ENCODE measurements around the gene TRIM54.

TRIM54 gene

GRCh38 chr2:27288610-27289009 is 6.4 kb downstream of the TRIM54 start:
- Histone ChIP-seq H3K79me1 (ENCODE audit: low read length) (no peaks in the 10 kb centered on the region), H3K4me1 (ENCODE audit: control insufficient read depth in 1 of 2, insufficient read depth in 2 of 2, low read length in 2 of 2) (no peaks in the 10 kb centered on the region), H4K12ac (ENCODE audit: low read depth, low read length) (no peak overlapping the region), H3K18ac (ENCODE audit: low read length) (no peak overlapping the region), H2AK5ac (ENCODE audit: low read length) (no peak overlapping the region), H2BK5ac (ENCODE audit: low read depth, low read length, poor library complexity) (no peak overlapping the region), H3K27me3 (ENCODE audit: insufficient read depth, low read length) (no peaks in the 10 kb centered on the region), H2AFZ (ENCODE audit: insufficient read depth, low read length, poor library complexity) (no peak overlapping the region), H2BK120ac (ENCODE audit: insufficient read depth, low read length, poor library complexity) (no peak overlapping the region), H3K9me3 (ENCODE audit: insufficient read depth, low read depth, low read length) (no peaks in the 10 kb centered on the region), H3K14ac (ENCODE audit: low read length) (no peak overlapping the region), H3K4me3 (ENCODE audit: low read depth, low read length) (no peak overlapping the region), H3K79me2 (ENCODE audit: control insufficient read depth, insufficient read depth, low read length, poor library complexity) (no peaks in the 10 kb centered on the region), H3K36me3 (ENCODE audit: control insufficient read depth in 1 of 2, insufficient read depth in 2 of 2, low read length in 2 of 2) (no peaks in the 10 kb centered on the region), H3K4me2 (ENCODE audit: low read length) (no peak overlapping the region), H4K8ac (ENCODE audit: low read depth, low read length) (no peak overlapping the region), H3K27ac (ENCODE audit: low read depth, low read length) (no peak overlapping the region), H2BK12ac (ENCODE audit: low read length) (no peak overlapping the region), H3K23ac (ENCODE audit: low read length) (no peak overlapping the region), H3K9ac (ENCODE audit: low read length) (no peak overlapping the region), H3K4ac (ENCODE audit: low read depth, low read length) (no peak overlapping the region), H4K91ac (ENCODE audit: low read depth, low read length) (no peak overlapping the region)
- no CpG with 5 or more reads among the region's 3 CpGs for WGBS (ENCODE audit: extremely low coverage, insufficient coverage, insufficient read length)
- DNase-seq: no peak

GRCh38 chr2:27290549-27290948 is 8.3 kb downstream of the TRIM54 start:
- Histone ChIP-seq H2BK120ac (ENCODE audit: insufficient read depth, low read length, poor library complexity) (no peak overlapping the region), H3K4ac (ENCODE audit: low read depth, low read length) (no peak overlapping the region), H3K4me3 (ENCODE audit: low read depth, low read length) (no peak overlapping the region), H3K79me2 (ENCODE audit: control insufficient read depth, insufficient read depth, low read length, poor library complexity) (no peaks in the 10 kb centered on the region), H3K4me2 (ENCODE audit: low read length) (no peak overlapping the region), H3K14ac (ENCODE audit: low read length) (no peak overlapping the region), H3K27ac (ENCODE audit: low read depth, low read length) (no peak overlapping the region), H3K36me3 (ENCODE audit: control insufficient read depth in 1 of 2, insufficient read depth in 2 of 2, low read length in 2 of 2) (no peaks in the 10 kb centered on the region), H3K79me1 (ENCODE audit: low read length) (no peaks in the 10 kb centered on the region), H3K23ac (ENCODE audit: low read length) (no peak overlapping the region), H2BK5ac (ENCODE audit: low read depth, low read length, poor library complexity) (no peak overlapping the region), H4K8ac (ENCODE audit: low read depth, low read length) (no peak overlapping the region), H3K9me3 (ENCODE audit: insufficient read depth, low read depth, low read length) (no peaks in the 10 kb centered on the region), H2AFZ (ENCODE audit: insufficient read depth, low read length, poor library complexity) (no peak overlapping the region), H3K9ac (ENCODE audit: low read length) (no peak overlapping the region), H4K91ac (ENCODE audit: low read depth, low read length) (no peak overlapping the region), H3K4me1 (ENCODE audit: control insufficient read depth in 1 of 2, insufficient read depth in 2 of 2, low read length in 2 of 2) (no peaks in the 10 kb centered on the region), H2BK12ac (ENCODE audit: low read length) (no peak overlapping the region), H3K18ac (ENCODE audit: low read length) (no peak overlapping the region), H4K12ac (ENCODE audit: low read depth, low read length) (no peak overlapping the region), H3K27me3 (ENCODE audit: insufficient read depth, low read length) (no peaks in the 10 kb centered on the region), H2AK5ac (ENCODE audit: low read length) (no peak overlapping the region)
- DNase-seq: no peak
- no CpG with 5 or more reads among the region's 5 CpGs for WGBS (ENCODE audit: extremely low coverage, insufficient coverage, insufficient read length)

GRCh38 chr2:27291865-27292264 is 9.6 kb downstream of the TRIM54 start:
- H3K4me3 ChIP-seq (ENCODE audit: low read depth, low read length): no peak overlapping the region
- H2BK120ac ChIP-seq (ENCODE audit: insufficient read depth, low read length, poor library complexity): no peak overlapping the region
- H3K14ac ChIP-seq (ENCODE audit: low read length): no peak overlapping the region
- no peak overlapping the region for H3K18ac ChIP-seq (ENCODE audit: low read length)
- H3K23ac ChIP-seq (ENCODE audit: low read length): no peak overlapping the region
- no peaks in the 10 kb centered on the region for H3K27me3 ChIP-seq (ENCODE audit: insufficient read depth, low read length)
- no peaks in the 10 kb centered on the region for H3K79me1 ChIP-seq (ENCODE audit: low read length)
- H3K4me1 ChIP-seq (ENCODE audit: control insufficient read depth in 1 of 2, insufficient read depth in 2 of 2, low read length in 2 of 2): no peaks in the 10 kb centered on the region
- H3K9ac ChIP-seq (ENCODE audit: low read length): no peak overlapping the region
- no peaks in the 10 kb centered on the region for H3K79me2 ChIP-seq (ENCODE audit: control insufficient read depth, insufficient read depth, low read length, poor library complexity)
- peak in 1 of 2 donors; percentile 18 for DNase-seq
- H2AFZ ChIP-seq (ENCODE audit: insufficient read depth, low read length, poor library complexity): no peak overlapping the region
- no peak overlapping the region for H2BK5ac ChIP-seq (ENCODE audit: low read depth, low read length, poor library complexity)
- no peak overlapping the region for H2AK5ac ChIP-seq (ENCODE audit: low read length)
- no peak overlapping the region for H4K12ac ChIP-seq (ENCODE audit: low read depth, low read length)
- no peak overlapping the region for H3K4me2 ChIP-seq (ENCODE audit: low read length)
- H3K4ac ChIP-seq (ENCODE audit: low read depth, low read length): no peak overlapping the region
- H2BK12ac ChIP-seq (ENCODE audit: low read length): no peak overlapping the region
- H3K27ac ChIP-seq (ENCODE audit: low read depth, low read length): no peak overlapping the region
- whole genome bisulfite sequencing (ENCODE audit: extremely low coverage, insufficient coverage, insufficient read length): no CpG with 5 or more reads among the region's 6 CpGs
- H4K91ac ChIP-seq (ENCODE audit: low read depth, low read length): no peak overlapping the region
- H3K36me3 ChIP-seq (ENCODE audit: control insufficient read depth in 1 of 2, insufficient read depth in 2 of 2, low read length in 2 of 2): no peaks in the 10 kb centered on the region
- no peak overlapping the region for H4K8ac ChIP-seq (ENCODE audit: low read depth, low read length)
- H3K9me3 ChIP-seq (ENCODE audit: insufficient read depth, low read depth, low read length): no peaks in the 10 kb centered on the region

GRCh38 chr2:27294928-27295327 is 12.7 kb downstream of the TRIM54 start:
- no peaks in the 10 kb centered on the region for H3K27me3 ChIP-seq (ENCODE audit: insufficient read depth, low read length)
- H3K4me2 ChIP-seq (ENCODE audit: low read length): no peak overlapping the region
- no peaks in the 10 kb centered on the region for H3K36me3 ChIP-seq (ENCODE audit: control insufficient read depth in 1 of 2, insufficient read depth in 2 of 2, low read length in 2 of 2)
- no peak overlapping the region for H3K4ac ChIP-seq (ENCODE audit: low read depth, low read length)
- H3K18ac ChIP-seq (ENCODE audit: low read length): no peak overlapping the region
- no CpG with 5 or more reads among the region's 8 CpGs for WGBS (ENCODE audit: extremely low coverage, insufficient coverage, insufficient read length)
- H3K4me1 ChIP-seq (ENCODE audit: control insufficient read depth in 1 of 2, insufficient read depth in 2 of 2, low read length in 2 of 2): no peaks in the 10 kb centered on the region
- H3K23ac ChIP-seq (ENCODE audit: low read length): no peak overlapping the region
- no peak overlapping the region for H2BK5ac ChIP-seq (ENCODE audit: low read depth, low read length, poor library complexity)
- no peak overlapping the region for H2BK120ac ChIP-seq (ENCODE audit: insufficient read depth, low read length, poor library complexity)
- no peak overlapping the region for H4K12ac ChIP-seq (ENCODE audit: low read depth, low read length)
- no peak overlapping the region for H4K8ac ChIP-seq (ENCODE audit: low read depth, low read length)
- H2AFZ ChIP-seq (ENCODE audit: insufficient read depth, low read length, poor library complexity): no peak overlapping the region
- no peaks in the 10 kb centered on the region for H3K79me1 ChIP-seq (ENCODE audit: low read length)
- no peak overlapping the region for H2BK12ac ChIP-seq (ENCODE audit: low read length)
- H3K14ac ChIP-seq (ENCODE audit: low read length): no peak overlapping the region
- H3K9ac ChIP-seq (ENCODE audit: low read length): no peak overlapping the region
- no peak for DNase-seq
- no peak overlapping the region for H3K27ac ChIP-seq (ENCODE audit: low read depth, low read length)
- H3K9me3 ChIP-seq (ENCODE audit: insufficient read depth, low read depth, low read length): no peaks in the 10 kb centered on the region
- H3K4me3 ChIP-seq (ENCODE audit: low read depth, low read length): no peak overlapping the region
- no peak overlapping the region for H2AK5ac ChIP-seq (ENCODE audit: low read length)
- H4K91ac ChIP-seq (ENCODE audit: low read depth, low read length): no peak overlapping the region
- H3K79me2 ChIP-seq (ENCODE audit: control insufficient read depth, insufficient read depth, low read length, poor library complexity): no peaks in the 10 kb centered on the region
